OCI-LY7 (cell line): ENCODE results near the gene CEP164.

Source experiments
- CTCF ChIP-seq: fragments of 200-600 bp; sonication (generic); conservative IDR thresholded peaks from 2 replicates; pipeline ENCODE4 v1.5.1; 2014; ENCODE audit warnings: mild to moderate bottlenecking, antibody characterized with exemption, low read length, moderate library complexity, mixed read lengths
- EZH2phosphoT487 ChIP-seq: fragments of 200-600 bp; sonication (generic); IDR thresholded peaks from 2 replicates; pipeline ENCODE4 v1.6.1; 2018; ENCODE audit warnings: low read depth, borderline replicate concordance, mild to moderate bottlenecking, mixed run types, antibody characterized with exemption, low read length, moderate library complexity, mixed read lengths

- TF ChIP-seq CTCF = no peak
- TF ChIP-seq EZH2phosphoT487 = no peak
Observed at GRCh38 chr11:117313091-117313490, 14.6 kb upstream of the CEP164 start.
